ENCODE results near the gene IER3. TPM values are rescaled to one million over a fixed set of nuclear protein-coding genes. Genes with fewer than 3 reads are reported as not detected.

IER3 gene
- polyA plus RNA-seq (2011; rRNA removed) (85.2 and 98.7 TPM in 2 replicates), polyA minus RNA-seq (2011; rRNA and poly(A)+ RNA removed) (59.6 and 80.4 TPM in 2 replicates)

GRCh38 chr6:30744054-30744805 lies at the start of gene IER3:
IER3 (minus strand) TSS chr6:30744547; CDS start chr6:30744518, 29 bp downstream.
- Histone ChIP-seq H3K27ac (ENCODE audit: low read depth, low read length) (peak within 1 kb of the TSS; percentile 93), H3K4me3 (ENCODE audit: low read depth, low read length) (peak within 1 kb of the TSS; percentile 94), H3K27me3 (ENCODE audit: control insufficient read depth, insufficient read depth, low read length) (no peaks in the 10 kb centered on the region), H3K9me3 (ENCODE audit: control insufficient read depth, insufficient read depth, low read length) (no peaks in the 10 kb centered on the region; the same call in 1 of the 2 replicates)
- POLR2A ChIA-PET = interaction anchor here (0.6 to 4.4 kb wide), 18 partner anchors 8 to 140 kb away, joined by 3 to 47 read pairs (median 6); partner anchors contain the start of genes DDR1 and TUBB
- DNase-seq (ENCODE audit: low read depth, low spot score) = peak; percentile 85
- peak; percentile 69 for TF ChIP-seq CTCF (IDR thresholded peaks at IDR 0.05; ENCODE audit: low read depth, low read length)
- CTCF ChIA-PET = interaction anchor here (1.2 to 1.4 kb wide), 3 partner anchors 8 to 78 kb away, joined by 3 to 4 read pairs (median 3); no protein-coding TSS in a partner anchor

GRCh38 chr6:30793521-30794194 lies 49.3 kb upstream of the IER3 start:
- ChIA-PET POLR2A (interaction anchor here (0.6 to 1.3 kb wide), 5 partner anchors 12 to 49 kb away, joined by 4 to 10 read pairs (median 5); partner anchors contain the start of gene IER3), CTCF (interaction anchor here (0.6 to 1.2 kb wide), 5 partner anchors 10 to 35 kb away, joined by 3 to 4 read pairs (median 3); no protein-coding TSS in a partner anchor)
- peak; percentile 59 for DNase-seq (ENCODE audit: low read depth, low spot score)
- H3K9me3 ChIP-seq (ENCODE audit: control insufficient read depth, insufficient read depth, low read length) = no peaks in the 10 kb centered on the region
- no peaks in the 10 kb centered on the region for H3K27me3 ChIP-seq (ENCODE audit: control insufficient read depth, insufficient read depth, low read length)
- TF ChIP-seq CTCF (IDR thresholded peaks at IDR 0.05; ENCODE audit: low read depth, low read length) = no peak
- H3K27ac ChIP-seq (ENCODE audit: low read depth, low read length) = peak overlapping the region; percentile 84
- no peak overlapping the region for H3K4me3 ChIP-seq (ENCODE audit: low read depth, low read length)

- H3K27me3 ChIP-seq (ENCODE audit: control insufficient read depth, insufficient read depth, low read length) = no peaks in the 10 kb centered on the region
- DNase-seq (ENCODE audit: low read depth, low spot score) = no peak
- POLR2A ChIA-PET = no interaction called here
- no peak overlapping the region for H3K27ac ChIP-seq (ENCODE audit: low read depth, low read length)
- CTCF ChIA-PET = no interaction called here
- no peak overlapping the region for H3K4me3 ChIP-seq (ENCODE audit: low read depth, low read length)
- no peak for TF ChIP-seq CTCF (IDR thresholded peaks at IDR 0.05; ENCODE audit: low read depth, low read length)
- H3K9me3 ChIP-seq (ENCODE audit: control insufficient read depth, insufficient read depth, low read length) = no peaks in the 10 kb centered on the region
Measured at GRCh38 chr6:30792786-30793185, 48.4 kb upstream of the IER3 start.

GRCh38 chr6:30790724-30791383 lies 46.5 kb upstream of the IER3 start:
- TF ChIP-seq CTCF (IDR thresholded peaks at IDR 0.05; ENCODE audit: low read depth, low read length) = no peak
- no peak overlapping the region for H3K4me3 ChIP-seq (ENCODE audit: low read depth, low read length)
- H3K27me3 ChIP-seq (ENCODE audit: control insufficient read depth, insufficient read depth, low read length) = no peaks in the 10 kb centered on the region
- no peak overlapping the region for H3K27ac ChIP-seq (ENCODE audit: low read depth, low read length)
- DNase-seq (ENCODE audit: low read depth, low spot score) = no peak
- CTCF ChIA-PET = interaction anchor here (1.1 kb wide), 1 partner anchor 38 kb away, joined by 4 read pairs; no protein-coding TSS in a partner anchor
- POLR2A ChIA-PET = interaction anchor here (0.9 kb wide), 1 partner anchor 9 kb away, joined by 5 read pairs; no protein-coding TSS in a partner anchor
- H3K9me3 ChIP-seq (ENCODE audit: control insufficient read depth, insufficient read depth, low read length) = no peaks in the 10 kb centered on the region

Measured in AG04450 (cell line).